T47D (cell line): ENCODE measurements around the gene RIN3.

Experiments
- DNase-seq, 2 experiments: peaks; one replicate each; pipeline versions ENCODE4 v3.0.0 to v3.0.0-alpha.2; 2011 to 2012; ENCODE audit warnings: low read depth in 1 of 2, low spot score in 1 of 2
- JUND ChIP-seq: IDR thresholded peaks from 2 replicates; pipeline ENCODE4 v1.6.1; 2012; ENCODE audit warnings: low read depth
- in situ Hi-C: cut with HindIII; loops from 2 replicates; pipeline ENCODE4 v1.10.0; 2016; ENCODE audit warnings: low sequenced_read_pairs, low pct_unique_long_range_greater_than_20kb

RIN3 gene

DNA sequence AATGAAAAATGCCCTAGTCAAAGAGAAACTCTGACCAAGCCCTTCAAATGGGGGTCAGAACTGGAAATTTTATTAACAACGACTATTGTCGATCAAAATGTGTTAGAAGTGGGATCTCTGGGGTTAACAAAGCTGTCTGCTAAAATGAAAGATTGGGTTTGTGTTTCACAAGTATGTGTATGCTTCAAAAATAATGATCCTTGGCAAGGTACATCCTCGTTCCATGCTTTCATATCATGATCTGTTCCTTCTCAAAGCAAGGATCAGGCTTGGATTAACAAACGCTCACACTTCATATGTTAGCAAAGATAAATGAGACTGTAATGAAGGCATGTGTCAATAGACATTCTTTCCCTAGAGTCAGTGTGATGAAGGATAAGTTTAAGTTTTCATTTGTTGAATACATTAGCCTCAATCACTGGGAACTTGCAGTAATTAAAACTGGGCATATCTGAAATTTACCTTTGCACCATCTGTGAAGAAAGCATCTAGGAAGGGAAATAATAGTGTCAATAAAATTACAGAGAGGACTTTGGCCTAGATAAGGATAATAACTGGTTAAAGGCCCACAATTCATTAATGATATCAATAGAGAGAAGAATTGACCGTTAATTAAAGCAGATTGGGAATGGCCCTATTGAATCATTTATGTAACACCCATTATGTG lies 91.8 kb downstream of the RIN3 start:
- in situ Hi-C loops: no loop called here
- TF ChIP-seq JUND: no peak
- DNase-seq: no peak

DNA sequence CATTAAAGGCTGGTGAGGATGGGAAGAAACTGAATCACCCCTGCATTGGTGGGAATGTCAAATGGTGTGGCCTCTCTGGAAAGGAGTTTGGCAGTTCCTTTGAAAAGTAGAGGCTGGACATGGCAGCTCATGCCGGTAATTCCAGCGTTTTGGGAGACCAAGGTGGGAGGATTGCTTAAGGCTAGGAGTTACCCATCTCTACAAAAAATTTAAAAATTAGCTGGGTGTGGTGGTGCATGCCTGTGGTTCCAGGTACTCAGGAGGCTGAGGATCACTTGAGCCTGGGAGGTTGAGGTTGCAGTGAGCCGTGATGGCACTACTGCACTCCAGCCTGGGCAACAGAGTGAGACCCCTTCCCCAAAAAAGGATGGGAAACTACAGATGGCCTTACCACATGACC lies 93.7 kb downstream of the RIN3 start:
- DNase-seq: no peak
- in situ Hi-C loops: no loop called here
- no peak for TF ChIP-seq JUND

DNA sequence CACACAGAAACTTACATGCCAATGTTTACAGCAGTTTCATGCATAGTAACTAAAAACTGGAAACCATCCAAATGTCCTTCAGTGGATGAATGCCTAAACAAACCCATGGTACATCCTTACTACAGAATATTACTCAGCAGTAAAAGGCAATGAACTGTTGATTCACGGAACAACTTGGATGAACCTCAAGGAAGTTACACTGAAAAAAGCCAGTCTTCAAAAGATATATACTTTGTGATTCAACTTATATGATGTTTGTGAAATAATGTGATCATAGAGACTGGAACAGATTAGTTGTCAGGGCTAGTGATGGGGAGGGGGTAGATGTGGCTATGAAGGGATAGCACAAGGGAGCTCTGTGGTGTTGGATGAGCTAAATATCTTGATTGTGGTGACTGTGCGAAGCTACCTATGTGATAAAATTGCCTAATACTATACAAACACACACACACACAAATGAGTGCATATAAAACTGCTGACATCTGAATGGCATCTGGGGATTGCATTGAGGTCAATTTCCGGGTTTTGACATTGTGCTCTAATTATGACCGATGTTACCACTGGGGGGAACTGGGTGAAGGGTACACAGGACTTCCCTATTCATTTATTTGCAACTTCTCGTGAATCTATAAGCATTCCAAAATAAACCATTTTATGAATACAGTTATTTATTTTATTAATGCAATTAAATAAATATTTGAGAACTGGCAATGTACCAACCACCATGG lies 94.3 kb downstream of the RIN3 start:
- TF ChIP-seq JUND: no peak
- in situ Hi-C loops: no loop called here
- no peak for DNase-seq

DNA sequence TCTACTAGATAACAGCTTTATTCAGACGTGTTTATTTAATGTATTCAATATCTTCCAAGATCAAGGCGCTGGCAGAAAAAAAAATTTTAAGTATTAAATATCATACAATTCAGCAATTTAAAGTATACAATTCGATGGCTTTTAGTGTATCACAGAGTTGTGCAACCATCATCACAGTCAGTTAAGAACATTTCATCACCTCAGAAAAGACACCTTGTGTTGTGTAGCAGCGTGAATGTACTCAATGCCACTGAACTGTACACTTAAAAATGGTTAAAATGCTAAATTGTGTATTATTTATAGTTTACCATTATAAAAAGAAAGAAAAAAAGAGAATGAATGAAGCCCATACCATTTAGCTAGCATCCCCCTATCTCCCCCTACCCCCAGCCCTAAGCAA lies 96.4 kb downstream of the RIN3 start:
- TF ChIP-seq JUND: no peak
- DNase-seq: no peak
- in situ Hi-C loops: no loop called here

DNA sequence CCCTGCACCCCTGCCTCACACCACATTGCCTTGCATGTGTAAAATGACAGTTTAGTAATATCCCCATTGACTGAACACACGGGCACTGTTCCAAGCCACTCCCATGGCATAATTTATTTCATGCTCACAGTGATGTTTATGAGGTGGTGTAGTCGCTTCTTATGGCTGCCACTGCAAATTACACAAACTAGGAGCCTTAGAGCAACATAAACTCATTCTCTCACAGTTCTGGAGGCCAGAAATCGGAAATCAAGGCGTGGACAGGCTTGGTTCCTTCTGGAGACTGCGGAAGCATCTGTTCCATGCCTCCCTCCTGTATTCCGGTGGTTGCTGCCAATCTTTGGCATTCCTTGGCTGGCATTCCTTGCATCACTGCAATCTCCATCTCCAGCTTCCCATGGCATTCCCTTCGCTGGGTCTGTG lies 97.3 kb downstream of the RIN3 start:
- DNase-seq: no peak
- TF ChIP-seq JUND: no peak
- in situ Hi-C loops: no loop called here

DNA sequence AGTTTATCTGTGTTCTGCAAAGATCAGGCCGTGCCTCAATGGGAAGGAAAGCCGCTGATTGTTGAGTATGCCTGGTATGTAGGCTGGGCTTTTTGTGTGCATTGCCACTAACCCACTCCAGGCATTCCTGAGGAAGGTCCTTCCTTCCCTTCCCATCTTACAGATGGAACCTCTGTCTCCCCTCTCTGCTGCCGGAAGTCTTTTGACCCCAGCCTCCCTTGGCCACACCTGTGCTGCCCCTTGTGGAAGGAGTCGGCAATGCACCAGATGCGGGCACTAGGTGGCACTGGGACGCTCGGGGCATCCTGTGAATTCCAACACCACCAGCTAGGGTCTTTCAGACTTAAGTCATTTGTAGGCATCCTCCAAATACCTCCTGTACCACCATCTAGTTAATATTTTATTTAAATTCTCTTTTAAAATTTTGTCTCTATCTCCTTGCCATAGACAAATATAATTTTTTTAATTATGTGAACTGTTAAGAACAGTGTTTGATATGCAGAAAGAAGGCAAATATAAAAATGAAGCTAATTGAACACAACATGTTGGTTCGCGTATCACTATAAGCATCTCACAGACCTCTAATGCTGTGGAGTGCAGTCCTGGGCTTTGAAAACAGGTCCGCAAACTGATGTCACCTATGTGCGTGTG lies 99.6 kb downstream of the RIN3 start:
- in situ Hi-C loops: no loop called here
- no peak for TF ChIP-seq JUND
- peak in 1 of 2 experiments; percentile 43 for DNase-seq

DNA sequence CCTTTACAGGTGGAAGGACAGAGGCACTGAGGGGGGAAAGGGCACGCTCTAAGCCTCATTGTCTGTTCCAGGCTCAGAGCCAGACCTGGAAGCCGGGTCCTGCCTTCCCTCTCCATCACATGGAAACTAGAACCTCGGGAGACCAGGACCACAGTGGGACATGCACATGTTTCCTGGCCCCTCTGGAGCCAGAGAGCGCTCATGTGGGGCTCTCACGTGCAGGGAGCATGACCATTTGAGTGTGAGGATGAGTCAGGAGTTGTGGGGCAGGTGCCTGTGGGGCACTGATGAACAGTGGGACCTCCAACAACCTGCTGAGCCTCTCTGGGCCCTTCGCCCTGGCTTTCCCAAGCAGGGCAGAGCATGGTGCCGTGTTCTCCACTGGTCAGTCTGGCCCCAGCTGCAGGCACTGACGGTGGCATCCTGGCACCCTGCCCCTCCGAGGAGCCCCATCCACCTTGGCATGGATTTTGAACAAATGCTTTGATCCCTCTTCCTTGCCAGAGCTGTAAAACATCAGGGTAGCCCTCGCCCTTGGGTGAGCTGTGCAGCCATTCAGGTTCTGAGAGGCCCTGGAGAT lies 100.2 kb downstream of the RIN3 start:
- in situ Hi-C loops: no loop called here
- DNase-seq: no peak
- TF ChIP-seq JUND: no peak

DNA sequence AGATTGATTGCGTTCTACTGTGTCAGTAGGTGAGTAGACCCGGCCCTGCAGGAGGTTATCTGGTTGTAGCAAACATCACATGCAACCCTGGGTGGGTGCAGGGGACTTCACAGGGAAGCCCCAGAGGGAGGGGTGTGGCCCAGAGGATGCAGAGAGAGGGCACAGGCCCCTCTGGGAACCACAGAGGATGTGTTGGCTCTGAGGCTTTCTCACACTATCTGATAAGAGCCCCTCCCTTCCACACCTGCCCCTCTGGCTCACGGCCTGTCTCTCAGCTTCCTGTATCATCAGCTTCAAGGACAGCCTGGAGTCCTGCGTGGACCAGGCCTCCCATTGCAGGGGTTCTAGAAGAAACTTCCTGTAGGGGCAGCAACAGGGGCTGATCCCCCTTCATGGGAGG lies 101.9 kb downstream of the RIN3 start:
- TF ChIP-seq JUND: no peak
- in situ Hi-C loops: no loop called here

DNA sequence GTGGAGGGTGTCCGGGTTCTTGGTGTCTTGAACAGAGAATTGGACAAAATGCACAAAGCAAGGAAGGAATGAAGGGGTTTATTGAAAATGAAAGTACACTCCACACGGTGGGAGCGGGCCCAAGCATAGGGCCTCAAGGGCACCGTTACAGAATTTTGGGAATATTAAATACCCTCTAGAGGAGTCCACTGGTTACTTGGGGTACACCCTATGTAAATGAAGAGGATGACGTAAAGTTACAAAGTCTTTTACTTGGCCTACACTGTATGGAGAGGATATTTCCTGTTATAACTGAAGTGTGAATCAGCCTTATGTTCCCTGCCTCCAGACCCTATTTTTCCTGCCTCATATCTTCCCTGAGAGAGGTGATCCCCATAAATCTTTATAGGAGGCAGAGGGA lies 102.6 kb downstream of the RIN3 start:
- TF ChIP-seq JUND: no peak
- no peak for DNase-seq
- in situ Hi-C loops: no loop called here

More for the DNA sequence above, 101.9 kb downstream of the RIN3 start:
- no peak for DNase-seq

DNA sequence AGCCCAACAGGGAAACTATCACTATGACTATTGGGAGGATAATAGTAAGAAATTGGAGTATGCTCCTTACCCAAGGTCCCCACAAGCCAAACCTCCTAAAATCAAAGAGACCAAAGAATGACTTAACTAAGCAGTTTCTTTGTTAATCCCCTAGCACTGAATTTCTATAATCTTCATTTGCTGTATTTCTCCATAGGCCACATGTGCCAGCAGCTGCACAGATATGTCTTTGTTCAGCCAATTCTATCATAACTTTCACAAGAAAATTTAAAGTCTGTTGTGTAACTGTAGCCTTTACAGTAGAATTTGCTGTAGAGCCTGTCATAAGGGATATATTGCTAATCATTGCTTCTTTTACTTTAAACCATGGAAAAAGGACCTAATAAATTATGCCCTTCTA lies 104.0 kb downstream of the RIN3 start:
- no peak for TF ChIP-seq JUND
- no peak for DNase-seq
- in situ Hi-C loops: no loop called here

DNA sequence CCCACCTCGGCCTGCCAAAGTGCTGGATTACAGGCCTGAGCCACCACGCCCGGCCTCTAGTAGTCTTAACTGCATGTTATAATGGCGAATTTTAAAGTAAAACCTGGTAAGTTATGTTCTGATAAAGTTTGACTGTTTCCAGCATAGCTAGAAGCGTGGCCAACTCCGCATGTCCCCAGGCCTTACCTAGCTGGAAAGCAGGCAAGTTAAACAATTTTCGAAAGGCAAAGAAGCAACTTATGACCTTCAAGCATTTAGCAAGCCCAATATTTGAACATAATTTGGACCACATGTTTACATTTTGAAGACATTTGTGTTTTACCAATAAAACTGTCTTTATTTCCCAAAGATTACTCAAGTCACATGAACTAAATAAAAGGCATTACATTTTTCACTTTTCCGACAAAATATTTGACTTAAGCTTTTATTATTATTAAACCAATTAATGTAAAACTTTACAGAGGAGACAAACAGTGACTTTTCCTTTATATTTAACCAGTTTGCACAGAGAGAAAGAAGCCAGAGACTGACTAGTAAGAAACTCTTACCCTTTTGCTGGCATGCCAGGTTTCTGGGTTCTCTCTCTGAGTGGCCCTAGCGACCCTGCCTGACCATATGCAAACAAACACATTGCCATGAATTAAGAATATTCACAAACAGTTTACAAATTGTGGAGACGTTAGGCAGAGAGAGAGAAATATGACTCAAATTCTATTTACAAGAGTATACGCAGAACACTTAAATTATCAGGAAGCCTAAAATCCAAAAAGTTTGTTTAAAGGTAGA lies 106.3 kb downstream of the RIN3 start:
- peak in 1 of 2 experiments; percentile 31 for DNase-seq
- no peak for TF ChIP-seq JUND
- in situ Hi-C loops: no loop called here

DNA sequence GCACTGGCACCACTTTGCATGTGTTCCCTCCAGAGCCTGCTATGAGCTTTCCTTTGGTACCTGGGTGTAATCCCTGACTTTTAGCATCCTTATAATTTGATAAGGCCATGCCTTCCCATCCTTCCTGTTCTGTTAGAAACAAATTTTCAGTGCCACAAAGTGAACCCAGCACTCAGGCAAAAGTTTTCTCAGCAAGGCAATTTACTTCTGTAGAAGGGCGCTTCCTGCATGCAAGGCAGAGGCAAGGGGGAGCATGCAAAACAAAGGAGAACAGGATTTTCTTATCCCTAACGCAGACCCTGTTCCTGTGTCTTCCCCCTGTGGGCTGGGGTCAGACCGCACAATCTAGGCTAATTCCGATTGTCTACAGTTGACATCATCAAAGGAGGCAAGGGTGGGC lies 108.7 kb downstream of the RIN3 start:
- in situ Hi-C loops: no loop called here
- TF ChIP-seq JUND: no peak
- DNase-seq: no peak
